Effector memory CD4-positive, alpha-beta T cell (primary cell): ENCODE data around the gene PFDN5.
A peak's percentile ranks its signal among the peaks of the same experiment; 100 is the strongest.

ENCODE experiments used
- DNase-seq, 3 donors: peaks; one replicate each; pipeline ENCODE4 v3.0.0-alpha.2; 2020
- H3K27ac ChIP-seq: 2 replicates; pipeline ENCODE4 v1.7.0; 2013; ENCODE audit warnings: mild to moderate bottlenecking, low read length, moderate library complexity; ENCODE audit not compliant: insufficient read depth, poor library complexity, severe bottlenecking
- H3K27me3 ChIP-seq: replicated peaks from 2 replicates; pipeline ENCODE4 v1.7.0; 2013; ENCODE audit warnings: mild to moderate bottlenecking, low read length; ENCODE audit not compliant: insufficient read depth, control insufficient read depth, poor library complexity, severe bottlenecking
- H3K36me3 ChIP-seq: 2 replicates; pipeline ENCODE4 v1.7.0; 2013; ENCODE audit warnings: mild to moderate bottlenecking, low read length, moderate library complexity; ENCODE audit not compliant: control insufficient read depth, insufficient read depth
- H3K4me1 ChIP-seq: 2 replicates; pipeline ENCODE4 v1.7.0; 2013; ENCODE audit warnings: low read length, mild to moderate bottlenecking; ENCODE audit not compliant: control insufficient read depth, insufficient read depth, poor library complexity, severe bottlenecking
- H3K4me3 ChIP-seq: 2 replicates; pipeline ENCODE4 v1.7.0; 2013; ENCODE audit warnings: low read length, low read depth, mild to moderate bottlenecking; ENCODE audit not compliant: insufficient read depth, poor library complexity, severe bottlenecking
- H3K9me3 ChIP-seq: 2 replicates; pipeline ENCODE4 v1.7.0; 2013; ENCODE audit warnings: mild to moderate bottlenecking, low read length, moderate library complexity; ENCODE audit not compliant: control insufficient read depth

Gene PFDN5

DNA sequence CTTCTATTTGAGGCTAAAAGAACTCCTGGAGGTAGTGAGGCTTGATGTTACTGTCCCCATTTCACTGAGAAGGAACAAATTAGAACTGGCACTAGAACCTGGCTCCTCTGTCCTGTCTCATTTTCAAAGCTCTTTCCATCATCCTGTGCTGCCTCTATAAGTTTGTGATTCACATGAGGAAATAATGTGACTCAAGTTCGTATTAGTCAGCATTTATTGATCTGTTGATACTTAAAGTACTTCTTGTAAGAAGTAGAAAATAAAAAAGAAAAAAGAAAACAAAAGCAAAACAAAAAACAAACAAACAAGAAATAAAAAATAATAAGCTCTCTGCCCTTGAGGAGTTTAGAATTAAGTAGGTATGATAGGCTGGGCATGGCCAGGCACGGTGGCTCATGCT lies 29.6 kb upstream of the PFDN5 start:
- peaks cover 5% of the 10 kb centered on the region for H3K4me1 ChIP-seq
- no peak overlapping the region for H3K4me3 ChIP-seq
- H3K36me3 ChIP-seq: no peaks in the 10 kb centered on the region
- DNase-seq: no peak
- H3K9me3 ChIP-seq: no peaks in the 10 kb centered on the region
- H3K27ac ChIP-seq: no peak overlapping the region
- H3K27me3 ChIP-seq: no peaks in the 10 kb centered on the region

DNA sequence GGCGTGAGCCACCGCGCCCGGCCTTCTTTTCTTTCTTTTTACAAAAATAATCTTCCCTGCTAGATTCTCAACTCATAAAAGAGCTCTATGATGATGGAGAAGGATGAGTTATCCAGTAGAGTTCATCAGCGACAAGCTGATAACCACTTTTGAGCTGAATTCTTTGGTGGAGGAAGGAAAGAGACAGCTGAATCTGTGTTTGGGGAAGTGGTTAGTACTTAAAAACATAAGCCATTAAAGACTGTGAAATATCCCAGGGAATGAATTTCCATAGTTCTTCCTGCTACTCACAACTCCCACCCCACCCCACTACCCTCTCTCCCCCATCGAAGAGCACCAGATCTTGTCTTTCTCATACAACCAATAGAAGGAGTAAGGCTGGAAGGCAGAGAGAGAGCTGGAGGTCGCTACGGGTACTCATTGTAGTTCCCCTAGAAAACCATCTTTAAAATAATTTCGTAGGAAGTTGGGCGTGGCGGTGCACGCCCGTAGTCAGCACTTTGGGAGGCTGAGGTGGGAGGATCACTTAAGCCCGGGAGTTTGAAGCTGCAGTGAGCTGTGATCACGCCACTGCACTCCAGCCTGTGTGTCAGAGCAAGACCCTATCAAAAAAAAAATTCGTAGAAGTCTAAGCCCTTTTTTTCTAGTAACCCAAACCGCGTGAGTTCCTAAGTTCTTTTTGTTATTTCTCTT lies 27.9 kb upstream of the PFDN5 start:
- DNase-seq: no peak
- H3K9me3 ChIP-seq: no peaks in the 10 kb centered on the region
- H3K36me3 ChIP-seq: no peaks in the 10 kb centered on the region
- H3K27me3 ChIP-seq: no peaks in the 10 kb centered on the region
- H3K4me3 ChIP-seq: peak overlapping the region; percentile 80
- H3K4me1 ChIP-seq: peaks cover 5% of the 10 kb centered on the region
- peak overlapping the region; percentile 61 for H3K27ac ChIP-seq

DNA sequence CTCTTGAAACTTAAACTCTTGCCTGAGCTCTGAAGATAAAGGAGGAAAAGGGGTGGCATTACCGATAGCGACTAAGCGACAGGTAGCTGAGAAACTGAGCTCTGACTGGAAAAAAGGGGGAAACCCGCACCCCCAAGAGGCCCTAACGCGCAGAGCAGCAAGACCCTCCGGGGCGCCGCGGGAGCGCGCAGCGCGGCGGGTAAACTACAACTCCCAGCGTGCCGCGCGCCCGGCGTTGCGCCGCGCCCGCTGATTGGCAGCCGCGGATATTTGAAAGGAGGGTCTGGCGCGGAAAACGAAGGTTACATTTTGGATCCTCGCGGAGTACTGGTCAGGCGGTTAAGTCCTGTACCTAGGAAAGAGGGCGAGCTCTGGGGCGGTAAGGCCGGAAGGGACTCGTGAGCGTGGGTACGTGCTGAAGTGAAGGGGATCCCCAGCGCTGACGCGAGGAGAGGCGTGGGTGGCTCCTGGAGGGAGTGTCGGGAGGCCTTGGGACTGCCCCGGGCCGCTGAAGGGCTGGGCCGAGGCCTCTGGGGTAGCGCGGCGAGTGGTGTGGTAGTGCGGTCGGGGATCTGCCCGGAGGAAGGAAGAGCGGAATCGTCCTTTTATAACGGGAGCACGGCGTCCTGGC lies 27.2 kb upstream of the PFDN5 start, which contains the start of gene ESPL1:
ESPL1 (plus strand) TSS at position 301 of the 631 bp plus-strand sequence. CDS start 468 bp downstream, outside the sequence.
- Histone ChIP-seq H3K27me3 (no peaks in the 10 kb centered on the region), H3K4me3 (peak within 1 kb of the TSS; percentile 80), H3K36me3 (no peaks in the 10 kb centered on the region)

DNA sequence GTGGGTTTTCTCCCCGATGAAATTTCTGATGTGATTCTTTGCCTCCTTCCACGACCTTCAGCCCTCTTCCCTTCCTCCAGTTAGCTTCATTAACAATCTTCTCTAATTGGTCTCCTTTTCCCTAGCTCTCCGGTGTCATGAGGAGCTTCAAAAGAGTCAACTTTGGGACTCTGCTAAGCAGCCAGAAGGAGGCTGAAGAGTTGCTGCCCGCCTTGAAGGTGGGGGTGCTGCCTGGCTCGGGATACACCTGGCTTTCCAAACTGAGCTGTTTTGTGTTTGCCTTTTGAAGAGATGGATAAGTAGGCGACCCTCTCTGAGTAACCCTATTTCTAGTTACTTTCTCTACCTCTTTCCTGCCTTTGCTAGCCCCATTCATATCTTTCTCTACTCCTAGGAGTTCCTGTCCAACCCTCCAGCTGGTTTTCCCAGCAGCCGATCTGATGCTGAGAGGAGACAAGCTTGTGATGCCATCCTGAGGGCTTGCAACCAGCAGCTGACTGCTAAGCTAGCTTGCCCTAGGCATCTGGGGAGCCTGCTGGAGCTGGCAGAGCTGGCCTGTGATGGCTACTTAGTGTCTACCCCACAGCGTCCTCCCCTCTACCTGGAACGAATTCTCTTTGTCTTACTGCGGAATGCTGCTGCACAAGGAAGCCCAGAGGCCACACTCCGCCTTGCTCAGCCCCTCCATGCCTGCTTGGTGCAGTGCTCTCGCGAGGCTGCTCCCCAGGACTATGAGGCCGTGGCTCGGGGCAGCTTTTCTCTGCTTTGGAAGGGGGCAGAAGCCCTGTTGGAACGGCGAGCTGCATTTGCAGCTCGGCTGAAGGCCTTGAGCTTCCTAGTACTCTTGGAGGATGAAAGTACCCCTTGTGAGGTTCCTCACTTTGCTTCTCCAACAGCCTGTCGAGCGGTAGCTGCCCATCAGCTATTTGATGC lies 26.4 kb upstream of the PFDN5 start:
- Histone ChIP-seq H3K9me3 (no peaks in the 10 kb centered on the region), H3K27me3 (no peaks in the 10 kb centered on the region), H3K4me1 (peaks cover 5% of the 10 kb centered on the region), H3K4me3 (peak overlapping the region; percentile 80), H3K27ac (peak overlapping the region; percentile 61), H3K36me3 (no peaks in the 10 kb centered on the region)
- no peak for DNase-seq

More for the DNA sequence above, 27.2 kb upstream of the PFDN5 start, which contains the start of gene ESPL1:
- peaks cover 5% of the 10 kb centered on the region for H3K4me1 ChIP-seq
- no peaks in the 10 kb centered on the region for H3K9me3 ChIP-seq
- peak; percentile 64 to 72 (median 71) for DNase-seq
- H3K27ac ChIP-seq: peak within 1 kb of the TSS; percentile 61

DNA sequence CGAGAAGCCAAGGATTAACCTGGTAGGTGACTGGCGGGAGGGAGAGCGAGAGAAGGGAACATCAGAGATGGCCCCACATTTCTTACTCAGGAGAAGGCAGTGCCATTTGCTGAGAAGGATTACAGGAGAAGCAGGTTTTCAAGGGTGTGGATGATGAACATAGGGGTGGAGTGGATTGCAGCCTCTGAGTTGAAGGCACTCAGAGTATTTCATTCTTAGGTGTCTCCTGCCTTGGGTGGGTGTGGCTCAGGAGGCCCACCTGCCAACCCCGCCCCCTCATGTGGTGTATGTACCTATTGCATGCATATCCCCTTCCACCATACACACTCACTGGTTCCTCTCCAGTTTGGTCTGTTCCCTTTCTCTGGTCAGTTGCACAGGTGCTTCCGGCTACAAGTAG lies 20.9 kb upstream of the PFDN5 start:
- Histone ChIP-seq H3K9me3 (no peaks in the 10 kb centered on the region), H3K27ac (no peak overlapping the region), H3K4me1 (no peaks in the 10 kb centered on the region), H3K4me3 (no peak overlapping the region), H3K36me3 (no peaks in the 10 kb centered on the region), H3K27me3 (no peaks in the 10 kb centered on the region)
- DNase-seq: no peak

DNA sequence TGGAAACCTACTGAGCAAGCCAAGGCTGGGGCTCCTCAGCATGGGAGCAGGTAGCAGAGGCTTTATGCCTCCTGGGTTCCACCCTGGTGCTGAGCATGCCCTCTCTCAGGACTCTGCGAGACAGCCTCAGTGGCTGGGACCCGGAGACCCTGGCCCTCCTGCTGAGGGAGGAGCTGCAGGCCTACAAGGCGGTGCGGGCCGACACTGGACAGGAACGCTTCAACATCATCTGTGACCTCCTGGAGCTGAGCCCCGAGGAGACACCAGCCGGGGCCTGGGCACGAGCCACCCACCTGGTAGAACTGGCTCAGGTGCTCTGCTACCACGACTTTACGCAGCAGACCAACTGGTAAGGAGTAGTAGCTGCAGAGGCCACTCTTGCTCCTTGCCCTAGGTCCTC lies 18.8 kb upstream of the PFDN5 start:
- no peak for DNase-seq
- H3K36me3 ChIP-seq: no peaks in the 10 kb centered on the region

DNA sequence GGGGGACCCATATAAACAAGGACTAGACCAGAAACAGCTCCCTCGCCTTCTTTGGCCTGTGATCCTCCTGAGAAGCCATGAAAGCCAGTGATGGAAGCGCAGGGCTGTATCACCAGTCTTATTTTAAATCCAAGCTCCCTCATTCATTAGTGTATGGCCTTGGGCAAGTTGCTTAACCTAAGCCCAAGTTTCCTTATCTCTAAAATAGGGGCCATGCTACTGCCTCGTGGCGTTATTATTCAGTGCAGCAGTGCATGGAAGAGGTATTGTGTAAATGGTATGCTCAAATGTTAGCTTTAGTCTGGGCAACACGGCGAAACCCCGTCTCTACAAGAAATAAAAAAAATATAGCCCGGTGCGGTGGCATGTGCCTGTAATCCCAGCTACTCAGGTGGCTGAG lies 17.4 kb upstream of the PFDN5 start:
- no peaks in the 10 kb centered on the region for H3K36me3 ChIP-seq
- H3K27me3 ChIP-seq: no peaks in the 10 kb centered on the region
- H3K4me3 ChIP-seq: no peak overlapping the region
- no peaks in the 10 kb centered on the region for H3K4me1 ChIP-seq
- DNase-seq: no peak
- H3K27ac ChIP-seq: no peak overlapping the region
- H3K9me3 ChIP-seq: no peaks in the 10 kb centered on the region

More for the DNA sequence above, 18.8 kb upstream of the PFDN5 start:
- no peak overlapping the region for H3K27ac ChIP-seq
- no peaks in the 10 kb centered on the region for H3K27me3 ChIP-seq
- H3K4me3 ChIP-seq: no peak overlapping the region
- no peaks in the 10 kb centered on the region for H3K9me3 ChIP-seq
- H3K4me1 ChIP-seq: no peaks in the 10 kb centered on the region

DNA sequence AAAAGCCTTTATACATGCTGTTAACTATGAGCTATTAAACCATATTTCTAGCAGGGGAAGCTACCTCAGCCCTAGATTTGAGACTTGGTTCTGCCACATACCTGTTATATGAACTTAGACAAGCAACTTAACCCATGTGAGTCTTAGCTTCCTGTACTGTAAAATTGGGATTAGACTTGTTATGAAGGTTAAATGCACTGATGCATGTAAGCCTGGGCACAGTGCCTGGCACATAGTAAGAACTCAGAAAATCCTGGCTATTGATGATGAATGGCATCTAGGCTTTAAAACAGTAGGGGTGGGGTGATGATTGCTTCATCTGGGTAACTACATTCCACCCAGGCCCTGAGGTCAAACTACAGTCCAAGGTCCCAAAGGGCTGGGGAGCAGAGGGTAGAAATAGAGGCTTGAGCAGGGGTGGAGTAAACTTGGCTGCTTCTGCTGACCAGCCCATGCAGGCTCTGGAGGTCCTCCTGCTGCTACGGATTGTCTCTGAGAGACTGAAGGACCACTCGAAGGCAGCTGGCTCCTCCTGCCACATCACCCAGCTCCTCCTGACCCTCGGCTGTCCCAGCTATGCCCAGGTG lies 16.0 kb upstream of the PFDN5 start:
- no peak for DNase-seq
- no peak overlapping the region for H3K27ac ChIP-seq
- H3K4me1 ChIP-seq: no peaks in the 10 kb centered on the region
- H3K4me3 ChIP-seq: no peak overlapping the region
- no peaks in the 10 kb centered on the region for H3K36me3 ChIP-seq
- H3K27me3 ChIP-seq: no peaks in the 10 kb centered on the region
- H3K9me3 ChIP-seq: no peaks in the 10 kb centered on the region

DNA sequence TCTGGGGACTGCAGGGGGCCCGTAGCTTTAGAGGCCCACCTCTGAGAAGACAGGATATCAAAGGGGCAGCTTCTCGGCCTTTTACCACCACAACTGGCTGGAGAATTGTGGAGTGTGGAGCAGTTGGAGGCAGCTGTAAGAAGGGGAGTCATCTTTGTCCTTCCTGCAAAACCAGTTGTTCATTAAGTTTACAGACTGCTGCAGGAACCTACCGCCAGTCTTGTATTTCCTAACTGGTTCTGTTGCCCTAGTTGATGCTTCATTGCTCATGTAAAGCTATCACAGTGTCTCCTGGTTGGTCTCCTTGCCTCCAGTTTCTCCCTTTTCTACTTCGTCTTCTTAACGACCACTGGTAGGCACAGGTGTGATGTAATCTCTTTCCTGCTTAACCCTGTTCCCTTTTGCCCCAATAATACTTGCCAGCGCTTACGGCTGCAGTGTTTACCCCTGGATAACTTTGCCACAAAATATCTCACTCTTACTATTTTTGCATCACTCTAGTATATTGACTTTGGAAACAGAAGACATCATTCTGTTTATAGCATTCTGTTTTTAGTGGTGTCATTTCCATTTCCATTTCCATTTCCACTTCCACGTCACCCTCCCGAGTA lies 15.3 kb upstream of the PFDN5 start:
- Histone ChIP-seq H3K4me3 (no peak overlapping the region), H3K4me1 (no peaks in the 10 kb centered on the region), H3K27ac (no peak overlapping the region), H3K36me3 (no peaks in the 10 kb centered on the region), H3K9me3 (no peaks in the 10 kb centered on the region), H3K27me3 (no peaks in the 10 kb centered on the region)
- DNase-seq: no peak
